ENCODE results near the gene PACRG.

PACRG gene

DNA sequence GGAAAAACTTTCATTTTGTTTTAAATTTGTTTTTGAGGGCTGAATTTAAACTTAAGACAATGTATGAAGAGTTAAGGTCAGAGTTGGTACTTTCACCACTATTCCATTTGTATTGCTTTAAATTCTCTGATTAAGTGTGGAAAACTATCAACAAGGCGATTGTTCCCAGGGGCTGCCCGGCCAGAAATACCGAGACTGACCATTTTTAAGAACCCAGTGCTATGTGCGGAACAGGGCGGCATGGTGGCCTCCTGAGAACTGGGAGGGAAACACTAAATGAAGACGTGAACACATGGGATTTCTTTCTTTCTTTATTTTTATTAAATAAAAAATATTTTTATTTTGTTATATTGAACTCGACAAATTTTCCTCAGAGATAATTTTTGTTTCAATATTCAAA, 465.6 kb downstream of the PACRG start (continued):
- TF ChIP-seq, protein P1, sequence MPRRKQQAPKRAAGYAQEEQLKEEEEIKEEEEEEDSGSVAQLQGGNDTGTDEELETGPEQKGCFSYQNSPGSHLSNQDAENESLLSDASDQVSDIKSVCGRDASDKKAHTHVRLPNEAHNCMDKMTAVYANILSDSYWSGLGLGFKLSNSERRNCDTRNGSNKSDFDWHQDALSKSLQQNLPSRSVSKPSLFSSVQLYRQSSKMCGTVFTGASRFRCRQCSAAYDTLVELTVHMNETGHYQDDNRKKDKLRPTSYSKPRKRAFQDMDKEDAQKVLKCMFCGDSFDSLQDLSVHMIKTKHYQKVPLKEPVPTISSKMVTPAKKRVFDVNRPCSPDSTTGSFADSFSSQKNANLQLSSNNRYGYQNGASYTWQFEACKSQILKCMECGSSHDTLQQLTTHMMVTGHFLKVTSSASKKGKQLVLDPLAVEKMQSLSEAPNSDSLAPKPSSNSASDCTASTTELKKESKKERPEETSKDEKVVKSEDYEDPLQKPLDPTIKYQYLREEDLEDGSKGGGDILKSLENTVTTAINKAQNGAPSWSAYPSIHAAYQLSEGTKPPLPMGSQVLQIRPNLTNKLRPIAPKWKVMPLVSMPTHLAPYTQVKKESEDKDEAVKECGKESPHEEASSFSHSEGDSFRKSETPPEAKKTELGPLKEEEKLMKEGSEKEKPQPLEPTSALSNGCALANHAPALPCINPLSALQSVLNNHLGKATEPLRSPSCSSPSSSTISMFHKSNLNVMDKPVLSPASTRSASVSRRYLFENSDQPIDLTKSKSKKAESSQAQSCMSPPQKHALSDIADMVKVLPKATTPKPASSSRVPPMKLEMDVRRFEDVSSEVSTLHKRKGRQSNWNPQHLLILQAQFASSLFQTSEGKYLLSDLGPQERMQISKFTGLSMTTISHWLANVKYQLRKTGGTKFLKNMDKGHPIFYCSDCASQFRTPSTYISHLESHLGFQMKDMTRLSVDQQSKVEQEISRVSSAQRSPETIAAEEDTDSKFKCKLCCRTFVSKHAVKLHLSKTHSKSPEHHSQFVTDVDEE (CRISPR knock-in tag; IDR thresholded peaks at IDR 0.05) = no peak
- no peak for TF ChIP-seq ESRRG (CRISPR knock-in tag; IDR thresholded peaks at IDR 0.05)
- no peak for TF ChIP-seq ISL1 (CRISPR knock-in tag; IDR thresholded peaks at IDR 0.05)

DNA sequence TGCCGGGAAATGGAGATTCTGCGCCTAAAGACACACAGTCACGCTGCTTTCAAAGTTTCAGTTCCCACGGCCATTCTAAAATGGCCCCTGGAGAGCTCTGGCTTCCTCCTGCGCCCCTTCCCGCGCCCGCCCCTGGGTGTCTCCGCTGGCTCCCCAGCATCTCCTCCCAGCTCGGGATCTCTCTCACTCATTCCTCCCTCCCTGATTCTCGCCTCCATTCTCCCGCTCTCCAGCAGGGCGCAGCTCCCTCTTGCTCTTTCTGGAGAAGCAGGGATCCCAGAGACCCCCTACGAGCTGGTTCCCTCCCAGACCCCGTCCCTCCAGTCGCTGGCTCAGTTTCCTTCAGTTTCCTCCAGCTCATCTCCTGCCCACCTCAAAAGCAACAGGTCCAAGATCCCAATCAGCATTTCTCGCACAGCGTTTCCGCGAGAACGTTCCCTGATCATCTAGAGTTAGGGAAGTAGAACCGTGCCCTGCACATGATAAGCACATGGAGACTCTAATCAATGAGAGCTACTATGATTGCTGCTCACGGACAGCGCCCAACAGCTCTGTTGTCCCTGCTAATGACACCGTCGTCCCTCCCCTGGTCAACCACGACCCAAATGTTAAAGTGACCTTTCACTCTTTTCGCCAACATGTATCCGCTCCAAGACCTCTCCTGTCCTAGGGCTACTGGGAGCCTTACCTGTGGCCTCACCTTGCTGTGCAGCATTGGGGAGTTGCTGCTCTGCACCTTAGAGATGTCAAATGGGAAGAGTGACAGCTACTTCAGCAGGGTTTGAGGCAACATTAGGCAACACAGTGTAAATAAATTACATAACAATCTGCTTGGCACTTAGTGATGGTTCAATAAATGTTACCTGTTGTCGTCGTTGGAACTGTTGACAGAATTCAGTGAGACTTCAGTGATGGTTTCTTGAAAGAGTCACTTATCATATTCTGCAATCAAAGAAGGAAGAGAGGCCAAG, 468.2 kb downstream of the PACRG start:
- TF ChIP-seq ZNF565 (CRISPR knock-in tag; conservative IDR thresholded peaks at IDR 0.05; ENCODE audit: low read depth) (no peak), TOX (CRISPR knock-in tag; IDR thresholded peaks at IDR 0.05; ENCODE audit: borderline replicate concordance) (no peak), ISL1 (CRISPR knock-in tag; IDR thresholded peaks at IDR 0.05) (no peak), ZNF70 (CRISPR knock-in tag; IDR thresholded peaks at IDR 0.05) (no peak)
- TF ChIP-seq, protein P2, sequence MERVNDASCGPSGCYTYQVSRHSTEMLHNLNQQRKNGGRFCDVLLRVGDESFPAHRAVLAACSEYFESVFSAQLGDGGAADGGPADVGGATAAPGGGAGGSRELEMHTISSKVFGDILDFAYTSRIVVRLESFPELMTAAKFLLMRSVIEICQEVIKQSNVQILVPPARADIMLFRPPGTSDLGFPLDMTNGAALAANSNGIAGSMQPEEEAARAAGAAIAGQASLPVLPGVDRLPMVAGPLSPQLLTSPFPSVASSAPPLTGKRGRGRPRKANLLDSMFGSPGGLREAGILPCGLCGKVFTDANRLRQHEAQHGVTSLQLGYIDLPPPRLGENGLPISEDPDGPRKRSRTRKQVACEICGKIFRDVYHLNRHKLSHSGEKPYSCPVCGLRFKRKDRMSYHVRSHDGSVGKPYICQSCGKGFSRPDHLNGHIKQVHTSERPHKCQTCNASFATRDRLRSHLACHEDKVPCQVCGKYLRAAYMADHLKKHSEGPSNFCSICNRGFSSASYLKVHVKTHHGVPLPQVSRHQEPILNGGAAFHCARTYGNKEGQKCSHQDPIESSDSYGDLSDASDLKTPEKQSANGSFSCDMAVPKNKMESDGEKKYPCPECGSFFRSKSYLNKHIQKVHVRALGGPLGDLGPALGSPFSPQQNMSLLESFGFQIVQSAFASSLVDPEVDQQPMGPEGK (CRISPR knock-in tag; IDR thresholded peaks at IDR 0.05; ENCODE audit: borderline replicate concordance) = no peak
- TF ChIP-seq, protein P3, sequence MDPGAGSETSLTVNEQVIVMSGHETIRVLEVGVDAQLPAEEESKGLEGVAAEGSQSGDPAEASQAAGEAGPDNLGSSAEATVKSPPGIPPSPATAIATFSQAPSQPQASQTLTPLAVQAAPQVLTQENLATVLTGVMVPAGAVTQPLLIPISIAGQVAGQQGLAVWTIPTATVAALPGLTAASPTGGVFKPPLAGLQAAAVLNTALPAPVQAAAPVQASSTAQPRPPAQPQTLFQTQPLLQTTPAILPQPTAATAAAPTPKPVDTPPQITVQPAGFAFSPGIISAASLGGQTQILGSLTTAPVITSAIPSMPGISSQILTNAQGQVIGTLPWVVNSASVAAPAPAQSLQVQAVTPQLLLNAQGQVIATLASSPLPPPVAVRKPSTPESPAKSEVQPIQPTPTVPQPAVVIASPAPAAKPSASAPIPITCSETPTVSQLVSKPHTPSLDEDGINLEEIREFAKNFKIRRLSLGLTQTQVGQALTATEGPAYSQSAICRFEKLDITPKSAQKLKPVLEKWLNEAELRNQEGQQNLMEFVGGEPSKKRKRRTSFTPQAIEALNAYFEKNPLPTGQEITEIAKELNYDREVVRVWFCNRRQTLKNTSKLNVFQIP (CRISPR knock-in tag; IDR thresholded peaks at IDR 0.05; ENCODE audit: borderline replicate concordance, low read depth) = no peak
- ATAC-seq = no peak

DNA sequence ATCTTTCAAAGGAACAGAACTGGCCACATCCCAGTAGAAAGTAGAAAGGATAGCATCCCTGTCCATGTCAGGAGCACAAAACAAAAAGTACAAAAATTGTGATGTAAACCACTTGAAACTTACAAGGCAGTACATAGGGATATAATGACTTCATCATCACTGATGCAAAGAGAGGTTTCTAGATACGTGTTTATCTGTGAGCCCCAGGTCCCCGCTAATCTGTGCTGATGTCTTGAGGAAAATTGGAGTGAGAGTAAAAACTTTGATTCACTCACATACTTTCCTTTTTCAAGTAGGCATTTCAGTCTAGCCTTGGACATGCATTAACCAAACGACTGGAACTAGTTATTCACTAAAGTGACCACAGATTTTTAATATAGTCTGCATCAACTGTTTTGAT, 470.1 kb downstream of the PACRG start:
- no peak for ATAC-seq
- no peak for TF ChIP-seq BACH2 (CRISPR knock-in tag; IDR thresholded peaks at IDR 0.05; ENCODE audit: borderline replicate concordance)
- no peak for TF ChIP-seq ISL1 (CRISPR knock-in tag; IDR thresholded peaks at IDR 0.05)
- TF ChIP-seq, protein P2 (CRISPR knock-in tag; IDR thresholded peaks at IDR 0.05; ENCODE audit: borderline replicate concordance) = no peak
- TF ChIP-seq, protein P4, sequence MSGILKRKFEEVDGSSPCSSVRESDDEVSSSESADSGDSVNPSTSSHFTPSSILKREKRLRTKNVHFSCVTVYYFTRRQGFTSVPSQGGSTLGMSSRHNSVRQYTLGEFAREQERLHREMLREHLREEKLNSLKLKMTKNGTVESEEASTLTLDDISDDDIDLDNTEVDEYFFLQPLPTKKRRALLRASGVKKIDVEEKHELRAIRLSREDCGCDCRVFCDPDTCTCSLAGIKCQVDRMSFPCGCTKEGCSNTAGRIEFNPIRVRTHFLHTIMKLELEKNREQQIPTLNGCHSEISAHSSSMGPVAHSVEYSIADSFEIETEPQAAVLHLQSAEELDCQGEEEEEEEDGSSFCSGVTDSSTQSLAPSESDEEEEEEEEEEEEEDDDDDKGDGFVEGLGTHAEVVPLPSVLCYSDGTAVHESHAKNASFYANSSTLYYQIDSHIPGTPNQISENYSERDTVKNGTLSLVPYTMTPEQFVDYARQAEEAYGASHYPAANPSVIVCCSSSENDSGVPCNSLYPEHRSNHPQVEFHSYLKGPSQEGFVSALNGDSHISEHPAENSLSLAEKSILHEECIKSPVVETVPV (CRISPR knock-in tag; IDR thresholded peaks at IDR 0.05) = no peak
- TF ChIP-seq CSDC2 (CRISPR knock-in tag; IDR thresholded peaks at IDR 0.05) = no peak
- TF ChIP-seq, protein P1 (CRISPR knock-in tag; IDR thresholded peaks at IDR 0.05) = no peak
- no peak for TF ChIP-seq TCF4 (CRISPR knock-in tag; IDR thresholded peaks at IDR 0.05; ENCODE audit: borderline replicate concordance)
- TF ChIP-seq, protein P5, sequence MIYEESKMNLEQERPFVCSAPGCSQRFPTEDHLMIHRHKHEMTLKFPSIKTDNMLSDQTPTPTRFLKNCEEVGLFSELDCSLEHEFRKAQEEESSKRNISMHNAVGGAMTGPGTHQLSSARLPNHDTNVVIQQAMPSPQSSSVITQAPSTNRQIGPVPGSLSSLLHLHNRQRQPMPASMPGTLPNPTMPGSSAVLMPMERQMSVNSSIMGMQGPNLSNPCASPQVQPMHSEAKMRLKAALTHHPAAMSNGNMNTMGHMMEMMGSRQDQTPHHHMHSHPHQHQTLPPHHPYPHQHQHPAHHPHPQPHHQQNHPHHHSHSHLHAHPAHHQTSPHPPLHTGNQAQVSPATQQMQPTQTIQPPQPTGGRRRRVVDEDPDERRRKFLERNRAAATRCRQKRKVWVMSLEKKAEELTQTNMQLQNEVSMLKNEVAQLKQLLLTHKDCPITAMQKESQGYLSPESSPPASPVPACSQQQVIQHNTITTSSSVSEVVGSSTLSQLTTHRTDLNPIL (CRISPR knock-in tag; IDR thresholded peaks at IDR 0.05; ENCODE audit: low read depth) = no peak
- TF ChIP-seq ZNF565 (CRISPR knock-in tag; conservative IDR thresholded peaks at IDR 0.05; ENCODE audit: low read depth) = no peak
- TF ChIP-seq GLIS3 (CRISPR knock-in tag; IDR thresholded peaks at IDR 0.05) = no peak
- no peak for TF ChIP-seq ESRRG (CRISPR knock-in tag; IDR thresholded peaks at IDR 0.05)
- no peak for TF ChIP-seq ZNF70 (CRISPR knock-in tag; IDR thresholded peaks at IDR 0.05)
- TF ChIP-seq ZC3H10 (CRISPR knock-in tag; IDR thresholded peaks at IDR 0.05) = no peak
- TF ChIP-seq, protein P3 (CRISPR knock-in tag; IDR thresholded peaks at IDR 0.05; ENCODE audit: borderline replicate concordance, low read depth) = no peak
- no peak for TF ChIP-seq ARNTL (CRISPR knock-in tag; IDR thresholded peaks at IDR 0.05; ENCODE audit: borderline replicate concordance, low read depth)
- no peak for TF ChIP-seq RARB (CRISPR knock-in tag; IDR thresholded peaks at IDR 0.05)
- TF ChIP-seq ZFP30 (CRISPR knock-in tag; IDR thresholded peaks at IDR 0.05) = no peak
- TF ChIP-seq ZNF8 (CRISPR knock-in tag; IDR thresholded peaks at IDR 0.05) = no peak
- TF ChIP-seq TOX (CRISPR knock-in tag; IDR thresholded peaks at IDR 0.05; ENCODE audit: borderline replicate concordance) = no peak
